GM12891 (cell line): Measurements from ENCODE around the gene MTMR4.

Experiments
- POLR2A ChIP-seq: IDR thresholded peaks from 2 replicates; pipeline ENCODE4 v1.6.1; 2011; ENCODE audit warnings: low read depth, low read length, control low read depth
- POLR2AphosphoS5 ChIP-seq: IDR thresholded peaks from 2 replicates; pipeline ENCODE4 v1.6.1; 2011; ENCODE audit warnings: low read depth, low read length, control low read depth

GRCh38 chr17:58536542-58536941 lies 22.1 kb upstream of the MTMR4 start:
- TF ChIP-seq POLR2A = no peak
- TF ChIP-seq POLR2AphosphoS5 = no peak
